Measurements from ENCODE around the gene MAN1C1. TPM values are rescaled to one million over a fixed set of nuclear protein-coding genes. Genes with fewer than 3 reads are reported as not detected.

The MAN1C1 gene
- total RNA-seq, 1 experiment from 2014 or later, result 9.3 TPM

- H3K27me3 ChIP-seq (ENCODE audit: insufficient read depth, low read length), result no peaks in the 10 kb centered on the region
- no peak overlapping the region for H3T11ph ChIP-seq (ENCODE audit: low read length)
- H2AFZ ChIP-seq (ENCODE audit: low read length), result no peak overlapping the region
- Mint-ChIP-seq H3K36me3 (ENCODE audit: insufficient read depth in 1 of 3, low read depth in 3 of 3) (no peaks in the 10 kb centered on the region), H3K9me3 (no peaks in the 10 kb centered on the region), H3K4me3 (no peak overlapping the region), H3K27me3 (ENCODE audit: low read depth) (peaks cover 2% of the 10 kb centered on the region; the same call in 1 of the 2 replicates), H3K27ac (no peak overlapping the region), H3K4me1 (peaks cover 4% of the 10 kb centered on the region in 2 experiments; a peak in 3 of 4 replicates)
- no peaks in the 10 kb centered on the region for H3K79me1 ChIP-seq (ENCODE audit: insufficient read depth, low read depth, low read length, poor library complexity, severe bottlenecking)
- H3K4ac ChIP-seq (ENCODE audit: low read depth, low read length), result no peak overlapping the region
- no peak overlapping the region for H2BK12ac ChIP-seq (ENCODE audit: insufficient read length, low read depth, low read length)
- no peak overlapping the region for H3K56ac ChIP-seq (ENCODE audit: insufficient read length, low read depth, low read length)
- H2BK15ac ChIP-seq (ENCODE audit: low read depth, low read length), result no peak overlapping the region
- H2AK5ac ChIP-seq (ENCODE audit: insufficient read length, low read length), result no peak overlapping the region
- no peaks in the 10 kb centered on the region for H3K23me2 ChIP-seq (ENCODE audit: insufficient read length, low read depth, low read length, poor library complexity, severe bottlenecking)
- H2BK120ac ChIP-seq (ENCODE audit: low read depth, low read length, poor library complexity, severe bottlenecking), result no peak overlapping the region
- H2BK5ac ChIP-seq (ENCODE audit: insufficient read length, low read length), result no peak overlapping the region
- H3K4me1 ChIP-seq (ENCODE audit: insufficient read depth, low read length), result no peaks in the 10 kb centered on the region
- no peak overlapping the region for H2BK20ac ChIP-seq (ENCODE audit: low read depth, low read length, poor library complexity, severe bottlenecking)
- H3K79me2 ChIP-seq (ENCODE audit: insufficient read depth, low read length), result no peaks in the 10 kb centered on the region
- no peak overlapping the region; the same call in 1 of the 2 replicates for H3K14ac ChIP-seq (ENCODE audit: insufficient read depth, low read length)
- H4K5ac ChIP-seq (ENCODE audit: insufficient read length, low read depth, low read length), result no peak overlapping the region
- H3K4me2 ChIP-seq (ENCODE audit: insufficient read depth, insufficient read length, low read length), result no peak overlapping the region
- H3K9me3 ChIP-seq (ENCODE audit: control insufficient read depth, low read depth, low read length), result no peaks in the 10 kb centered on the region
- no peak overlapping the region for H3K23ac ChIP-seq (ENCODE audit: insufficient read length, low read depth, low read length)
- no peak overlapping the region for H3K9ac ChIP-seq (ENCODE audit: extremely low read depth, insufficient read length, low read length)
- H4K91ac ChIP-seq (ENCODE audit: insufficient read length, low read depth, low read length), result no peak overlapping the region
- H4K20me1 ChIP-seq (ENCODE audit: control insufficient read depth, insufficient read depth, insufficient read length), result no peaks in the 10 kb centered on the region
- H3K18ac ChIP-seq (ENCODE audit: insufficient read length, low read depth, low read length), result no peak overlapping the region
- no peak for DNase-seq
- no CpG with 5 or more reads among the region's 1 CpG for WGBS (ENCODE audit: extremely low coverage, insufficient read length, low lambda C conversion rate)
- no peak for TF ChIP-seq CTCF (conservative IDR thresholded peaks at IDR 0.05)
- H3K27ac ChIP-seq (ENCODE audit: insufficient read length, low read depth, low read length), result no peak overlapping the region
- H4K8ac ChIP-seq (replicated peaks; ENCODE audit: insufficient read length, low read depth, low read length), result no peak overlapping the region
These were observed 119.5 kb downstream of the MAN1C1 start for GRCh38 chr1:25735956-25736529.
